HG03175 (cell line): ENCODE data around the gene CYB5A.
A peak's percentile ranks its signal among the peaks of the same experiment; 100 is the strongest.

Source experiments
- ATAC-seq: cut with Tn5 transposase; IDR thresholded peaks from one replicate; pipeline ENCODE4 v1.9.1; 2021; ENCODE audit warnings: mild to moderate bottlenecking, moderate library complexity; ENCODE audit not compliant: unreplicated experiment

Gene CYB5A

GRCh38 chr18:74278058-74278457 is 13.7 kb downstream of the CYB5A start:
- ATAC-seq = no peak

GRCh38 chr18:74277296-74277695 is 14.5 kb downstream of the CYB5A start:
- no peak for ATAC-seq

GRCh38 chr18:74276609-74277008 is 15.2 kb downstream of the CYB5A start:
- no peak for ATAC-seq

- no peak for ATAC-seq
Observed at GRCh38 chr18:74275736-74276135, 16.0 kb downstream of the CYB5A start.

- ATAC-seq = no peak
Observed at GRCh38 chr18:74274700-74275099, 17.1 kb downstream of the CYB5A start.

- ATAC-seq = no peak
Observed at GRCh38 chr18:74273394-74273793, 18.4 kb downstream of the CYB5A start.

- no peak for ATAC-seq
Observed at GRCh38 chr18:74271635-74272034, 20.1 kb downstream of the CYB5A start.

GRCh38 chr18:74268933-74269620 is 22.7 kb downstream of the CYB5A start:
- no peak for ATAC-seq

GRCh38 chr18:74268175-74268574 is 23.6 kb downstream of the CYB5A start:
- ATAC-seq = no peak

- no peak for ATAC-seq
Observed at GRCh38 chr18:74266161-74266560, 25.6 kb downstream of the CYB5A start.

GRCh38 chr18:74265546-74266098 is 26.1 kb downstream of the CYB5A start:
- no peak for ATAC-seq

GRCh38 chr18:74264303-74265020 is 27.3 kb downstream of the CYB5A start:
- ATAC-seq = peak; percentile 79

GRCh38 chr18:74261053-74261713 is 30.6 kb downstream of the CYB5A start:
- ATAC-seq = no peak

- no peak for ATAC-seq
Observed at GRCh38 chr18:74259347-74259746, 32.4 kb downstream of the CYB5A start.

GRCh38 chr18:74257083-74257482 is 34.7 kb downstream of the CYB5A start:
- no peak for ATAC-seq

- ATAC-seq = no peak
Observed at GRCh38 chr18:74256190-74256589, 35.6 kb downstream of the CYB5A start.

- no peak for ATAC-seq
Observed at GRCh38 chr18:74255131-74255616, 36.6 kb downstream of the CYB5A start.

GRCh38 chr18:74252039-74252395 is 39.7 kb downstream of the CYB5A start:
- ATAC-seq = no peak

GRCh38 chr18:74251297-74252038 is 40.3 kb downstream of the CYB5A start:
- no peak for ATAC-seq

GRCh38 chr18:74250131-74250530 is 41.6 kb downstream of the CYB5A start:
- no peak for ATAC-seq
